ENCODE results near the gene KLHDC9.
A peak's percentile ranks its signal among the peaks of the same experiment; 100 is the strongest.
"Not testable (repeated sequence)": the region's sequence is repeated elsewhere in the genome, so short reads cannot be mapped to it uniquely, and the experiment has no call there.

Gene KLHDC9

DNA sequence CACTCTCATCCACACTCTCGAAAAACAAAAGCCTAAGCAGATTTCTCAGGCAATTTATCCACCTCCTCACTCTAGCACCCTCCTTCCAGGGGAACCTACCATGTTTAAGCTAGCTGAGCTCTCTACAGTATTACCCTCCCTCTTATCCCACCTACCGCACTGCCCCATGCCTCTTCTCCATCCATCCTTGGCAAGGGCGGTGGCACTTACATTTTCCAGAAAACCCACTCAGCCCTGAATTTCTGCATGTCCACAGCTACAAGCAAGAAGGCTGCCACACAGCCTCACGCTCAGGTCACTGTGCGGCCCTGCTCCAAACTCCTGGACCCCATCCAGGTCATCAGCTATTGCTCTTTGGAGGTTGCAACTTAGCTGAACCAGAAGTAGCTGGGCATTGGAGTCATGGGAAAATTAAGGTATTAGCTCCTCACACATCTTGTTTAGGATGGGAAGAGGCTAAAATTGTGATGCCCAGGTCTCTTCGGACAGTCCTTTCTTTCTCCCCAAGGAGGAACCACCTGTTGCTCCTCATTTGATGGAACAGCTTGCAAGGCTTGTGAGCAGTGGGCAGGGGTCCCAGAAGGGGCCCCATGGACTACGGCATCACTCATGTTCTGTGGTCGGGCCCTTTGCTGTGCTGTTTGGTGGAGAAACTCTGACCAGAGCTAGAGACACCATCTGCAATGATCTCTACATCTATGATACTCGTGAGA is 1.1 kb downstream of the KLHDC9 start:
- no peak for DNase-seq

GRCh38 chr1:161100556-161100955 is 2.4 kb downstream of the KLHDC9 start:
- no peak for DNase-seq

GRCh38 chr1:161106431-161106830 is 8.3 kb downstream of the KLHDC9 start:
- DNase-seq: no peak

GRCh38 chr1:161111117-161111516 is 13.0 kb downstream of the KLHDC9 start:
- no peak for DNase-seq

GRCh38 chr1:161111527-161111926 is 13.4 kb downstream of the KLHDC9 start:
- DNase-seq: no peak

DNA sequence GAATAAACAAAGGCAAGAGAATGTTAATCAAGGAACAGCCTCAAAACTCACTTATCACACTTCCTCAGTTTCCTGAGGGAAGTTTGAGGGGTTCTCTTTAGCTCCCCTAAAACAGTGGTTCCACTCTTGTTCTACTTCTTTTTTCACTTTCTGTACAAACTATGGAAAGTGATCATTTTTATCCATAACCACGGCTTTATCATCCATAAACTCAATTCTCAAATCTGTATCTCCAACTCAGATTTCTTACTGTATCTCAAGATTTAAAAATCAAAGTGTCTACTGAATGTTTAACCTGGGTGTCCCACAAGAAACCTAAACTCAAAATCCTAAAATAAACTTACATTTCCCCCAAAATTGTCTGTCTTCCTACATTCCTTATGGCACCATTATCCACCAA is 15.8 kb downstream of the KLHDC9 start:
- no peak for DNase-seq

- DNase-seq: no peak
Measured at GRCh38 chr1:161114556-161114955, 16.4 kb downstream of the KLHDC9 start.

DNA sequence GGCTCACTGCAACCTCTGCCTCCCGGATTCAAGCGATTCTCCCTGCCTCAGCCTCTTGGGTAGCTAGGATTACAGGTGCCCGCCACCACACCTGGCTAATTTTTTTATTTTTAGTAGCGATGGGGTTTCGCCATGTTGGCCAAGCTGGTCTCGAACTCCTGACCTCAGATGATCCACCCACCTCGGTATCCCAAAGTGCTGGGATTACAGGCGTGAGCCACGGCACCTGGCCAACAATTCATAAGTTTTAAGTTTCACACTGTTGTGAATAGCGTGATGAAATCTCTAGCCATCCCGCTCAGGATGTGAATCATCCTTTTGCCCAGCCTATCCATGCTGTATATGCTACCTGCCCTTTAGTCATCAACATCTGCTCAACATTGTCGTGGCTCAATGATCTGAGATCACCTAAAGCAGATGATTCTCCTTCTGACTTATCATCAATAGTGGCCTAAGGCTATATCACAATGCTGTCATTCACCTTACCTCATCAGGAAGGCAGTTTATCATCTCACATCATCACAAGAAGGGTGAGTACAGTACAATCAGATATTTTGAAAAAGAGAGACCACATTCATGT is 17.1 kb downstream of the KLHDC9 start:
- no peak for DNase-seq

- DNase-seq: not testable (repeated sequence)
Measured at GRCh38 chr1:161115961-161116360, 17.8 kb downstream of the KLHDC9 start.

DNA sequence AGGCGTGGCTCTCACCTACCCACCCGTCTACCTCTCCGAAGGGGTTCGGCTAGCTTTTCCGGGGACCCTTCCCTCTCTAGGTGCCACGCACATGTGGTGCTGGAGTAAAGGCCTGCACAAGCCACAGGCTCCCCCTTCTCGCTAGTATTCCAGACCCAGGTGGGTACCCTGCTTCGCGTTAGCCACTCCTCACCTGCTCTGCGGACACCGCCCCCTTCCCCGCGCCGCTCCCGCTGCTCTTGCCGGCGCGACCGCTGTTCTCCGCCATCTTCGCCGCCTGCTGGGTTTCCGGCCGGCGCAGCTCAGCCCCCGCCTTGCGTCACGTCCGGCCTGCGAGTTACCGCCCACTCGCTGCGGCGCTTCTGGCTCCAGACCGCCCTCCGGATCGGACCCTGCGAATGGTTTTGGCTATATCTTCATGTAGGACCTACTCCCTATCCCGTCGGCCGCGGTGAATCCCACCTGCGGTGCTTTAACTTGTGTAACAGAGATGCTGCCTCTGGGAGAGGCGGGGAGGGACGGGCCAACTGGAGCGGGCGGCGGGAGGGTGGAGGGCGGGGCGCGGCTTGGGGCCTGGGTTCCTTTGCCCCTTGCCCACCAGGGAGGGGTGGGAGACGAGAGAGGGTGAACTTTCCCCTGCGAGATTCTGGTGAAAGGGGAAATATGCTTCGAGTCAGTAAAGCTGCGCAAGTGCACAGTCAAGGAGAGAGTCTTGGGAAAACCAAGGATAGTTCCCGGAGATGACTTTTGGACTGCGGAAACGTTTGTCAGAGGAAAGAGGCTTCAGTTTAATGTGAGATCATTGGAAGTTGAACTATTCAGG is 19.8 kb downstream of the KLHDC9 start, which contains the start of the genes NIT1 and PFDN2:
TSS of gene NIT1 (plus strand) at position 347 of the 823 bp plus-strand sequence. CDS start at position 419, 72 bp downstream.
TSS of gene PFDN2 (minus strand) at position 279 of the 823 bp plus-strand sequence. CDS start at position 268, 11 bp downstream.
- peak; percentile 83 for DNase-seq

DNA sequence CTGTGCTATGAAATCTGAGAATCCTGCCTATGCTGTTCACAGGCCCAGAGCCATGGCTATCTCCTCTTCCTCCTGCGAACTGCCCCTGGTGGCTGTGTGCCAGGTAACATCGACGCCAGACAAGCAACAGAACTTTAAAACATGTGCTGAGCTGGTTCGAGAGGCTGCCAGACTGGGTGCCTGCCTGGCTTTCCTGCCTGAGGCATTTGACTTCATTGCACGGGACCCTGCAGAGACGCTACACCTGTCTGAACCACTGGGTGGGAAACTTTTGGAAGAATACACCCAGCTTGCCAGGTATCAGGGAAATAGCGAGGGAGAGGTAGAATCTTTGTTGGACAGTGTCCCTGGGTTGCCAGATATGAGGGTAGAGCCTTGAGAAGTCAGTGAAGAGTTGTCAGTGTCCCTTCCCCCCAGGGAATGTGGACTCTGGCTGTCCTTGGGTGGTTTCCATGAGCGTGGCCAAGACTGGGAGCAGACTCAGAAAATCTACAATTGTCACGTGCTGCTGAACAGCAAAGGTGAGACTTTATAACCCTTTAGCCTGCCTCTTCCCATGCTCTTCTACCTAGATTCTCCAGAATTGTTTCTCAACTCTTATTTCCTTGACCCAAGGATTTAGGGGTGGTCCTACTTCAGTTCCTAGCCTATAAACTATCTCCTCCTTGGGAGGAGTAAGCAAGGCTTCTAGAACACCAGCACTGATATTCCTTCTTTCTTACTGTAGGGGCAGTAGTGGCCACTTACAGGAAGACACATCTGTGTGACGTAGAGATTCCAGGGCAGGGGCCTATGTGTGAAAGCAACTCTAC is 21.1 kb downstream of the KLHDC9 start:
- peak; percentile 71 for DNase-seq

- no peak for DNase-seq
Measured at GRCh38 chr1:161121042-161121650, 23.0 kb downstream of the KLHDC9 start.

DNA sequence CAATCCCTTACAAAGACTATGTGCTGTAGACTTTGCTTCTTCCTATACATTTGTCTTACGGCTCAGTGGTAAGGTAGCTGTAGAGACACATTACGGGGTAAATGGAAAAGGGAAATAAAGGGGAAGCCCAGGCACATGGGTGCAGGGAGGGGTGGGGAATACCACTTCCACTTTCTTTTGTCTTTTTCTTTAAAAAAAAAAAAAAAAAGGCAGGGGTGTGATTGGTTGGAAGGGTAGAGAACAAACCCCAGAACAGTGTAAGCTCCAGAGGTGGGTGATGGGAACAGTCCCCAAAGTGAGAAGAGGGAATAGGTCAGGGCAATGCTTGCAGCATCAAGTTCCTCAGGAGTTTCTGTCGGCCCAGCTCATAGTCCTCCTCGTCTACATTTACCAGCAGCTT is 23.7 kb downstream of the KLHDC9 start:
- no peak for DNase-seq

- no peak for DNase-seq
Measured at GRCh38 chr1:161122967-161123366, 24.8 kb downstream of the KLHDC9 start.

DNA sequence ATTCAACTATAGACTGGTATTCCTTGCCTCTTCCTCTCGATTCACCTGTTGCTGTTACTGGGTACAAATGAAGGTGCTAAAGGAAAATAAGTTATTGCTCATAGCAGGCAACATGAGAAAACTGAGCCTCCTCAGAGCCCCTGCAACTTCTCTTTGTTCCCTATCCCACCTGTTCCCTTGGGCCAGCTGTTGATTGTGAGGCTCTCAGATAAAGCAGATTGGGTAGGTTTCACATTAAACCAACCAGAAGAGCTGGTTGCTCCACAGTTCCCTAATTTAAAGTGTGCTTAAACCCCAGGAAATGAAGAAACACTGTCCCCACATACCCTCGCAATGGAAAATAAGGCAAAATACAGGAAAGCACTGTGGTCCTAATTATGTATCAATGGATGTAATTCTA is 29.5 kb downstream of the KLHDC9 start:
- DNase-seq: no peak

DNA sequence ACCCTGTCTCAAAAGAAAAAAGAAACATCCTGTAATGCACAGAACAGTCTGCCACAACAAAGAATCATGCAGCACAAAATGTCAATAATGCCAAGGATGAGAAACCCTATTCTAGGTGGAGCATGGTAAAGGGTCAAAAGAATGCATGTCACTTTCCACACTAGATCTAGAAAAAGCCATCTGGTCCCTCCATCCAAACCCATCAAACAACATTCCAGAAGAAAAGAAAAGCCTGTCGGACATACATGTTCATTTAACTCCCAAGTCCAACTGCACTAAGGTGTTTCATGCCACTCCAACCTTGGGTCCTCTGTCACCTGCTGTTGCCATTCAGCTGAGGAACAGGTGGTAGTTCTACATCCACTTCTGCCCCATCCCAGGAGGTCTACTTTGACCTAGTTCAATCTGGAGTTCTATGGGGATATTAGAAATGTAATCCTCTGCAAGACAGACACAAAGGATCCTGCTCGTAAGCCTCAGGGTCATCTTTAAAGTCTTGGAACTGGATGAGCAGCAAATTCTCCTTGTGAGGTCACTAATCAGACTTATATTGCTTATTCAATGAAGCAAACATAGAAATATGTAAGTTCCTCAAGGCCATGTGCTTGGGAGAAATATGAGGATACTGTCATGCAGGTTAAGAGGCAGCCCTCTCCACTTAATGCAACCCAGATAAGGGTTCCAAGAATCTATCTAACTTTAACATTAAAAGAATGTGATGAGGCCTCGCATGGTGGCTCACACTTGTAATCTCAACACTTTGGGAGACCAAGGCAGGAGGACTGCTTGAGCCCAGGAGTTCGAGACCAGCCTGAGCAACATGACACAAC is 30.6 kb downstream of the KLHDC9 start:
- DNase-seq: no peak

- no peak for DNase-seq
Measured at GRCh38 chr1:161130266-161130665, 32.1 kb downstream of the KLHDC9 start.

DNA sequence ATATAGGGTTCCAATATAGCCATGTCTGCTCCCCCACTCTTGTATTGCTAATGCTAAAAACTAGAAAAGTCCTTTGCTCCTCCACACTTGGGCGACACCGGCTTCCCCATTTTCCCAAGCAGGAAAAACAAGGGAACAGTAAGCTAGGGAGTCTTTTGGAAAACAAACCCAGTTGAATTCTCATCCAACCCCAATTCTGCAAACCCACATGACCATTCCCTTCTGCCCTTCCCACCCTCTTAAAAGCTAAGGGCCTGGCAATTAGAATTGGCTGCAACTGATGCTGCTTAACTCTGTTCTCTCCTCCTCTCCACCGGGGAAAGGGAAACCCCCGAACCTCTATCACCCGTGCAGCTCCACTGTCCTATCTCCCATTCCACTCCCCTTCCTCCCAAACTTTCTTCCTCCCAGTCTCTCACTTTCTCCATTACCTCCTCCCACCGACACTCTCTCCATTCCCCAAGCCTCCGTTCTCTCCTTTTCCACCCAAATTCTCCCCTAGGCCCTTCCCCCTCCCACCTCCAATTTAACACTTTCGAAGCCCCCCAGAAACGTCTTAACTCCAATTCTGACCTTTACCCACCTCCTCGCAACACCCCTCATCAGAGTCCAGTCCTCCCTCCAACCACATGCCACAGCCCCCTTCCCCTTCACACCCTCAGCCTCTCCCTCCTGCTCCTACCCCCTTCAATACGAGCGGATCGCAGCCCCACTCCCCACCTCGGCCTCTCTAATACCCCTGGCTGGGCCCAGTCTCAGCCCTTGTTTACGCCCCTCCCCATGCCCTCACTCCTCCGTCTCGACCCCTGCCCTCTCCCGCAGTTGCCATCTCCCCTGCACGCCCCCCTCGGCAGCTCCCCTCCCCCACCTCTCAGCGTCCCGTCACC is 33.6 kb downstream of the KLHDC9 start:
- DNase-seq: peak; percentile 21

GRCh38 chr1:161132410-161133219 is 34.5 kb downstream of the KLHDC9 start, which contains the start of gene DEDD:
Gene DEDD, minus strand, starts transcription at chr1:161132667. Its CDS starts 8,205 bp downstream, at chr1:161124462.
- DNase-seq: peak; percentile 94
